Measurements from ENCODE around the gene LUM. TPM values are rescaled to one million over a fixed set of nuclear protein-coding genes. Genes with fewer than 3 reads are reported as not detected.

The LUM gene
- total RNA-seq, 1 experiment from 2014 or later: not detected

- TF ChIP-seq, protein P1, sequence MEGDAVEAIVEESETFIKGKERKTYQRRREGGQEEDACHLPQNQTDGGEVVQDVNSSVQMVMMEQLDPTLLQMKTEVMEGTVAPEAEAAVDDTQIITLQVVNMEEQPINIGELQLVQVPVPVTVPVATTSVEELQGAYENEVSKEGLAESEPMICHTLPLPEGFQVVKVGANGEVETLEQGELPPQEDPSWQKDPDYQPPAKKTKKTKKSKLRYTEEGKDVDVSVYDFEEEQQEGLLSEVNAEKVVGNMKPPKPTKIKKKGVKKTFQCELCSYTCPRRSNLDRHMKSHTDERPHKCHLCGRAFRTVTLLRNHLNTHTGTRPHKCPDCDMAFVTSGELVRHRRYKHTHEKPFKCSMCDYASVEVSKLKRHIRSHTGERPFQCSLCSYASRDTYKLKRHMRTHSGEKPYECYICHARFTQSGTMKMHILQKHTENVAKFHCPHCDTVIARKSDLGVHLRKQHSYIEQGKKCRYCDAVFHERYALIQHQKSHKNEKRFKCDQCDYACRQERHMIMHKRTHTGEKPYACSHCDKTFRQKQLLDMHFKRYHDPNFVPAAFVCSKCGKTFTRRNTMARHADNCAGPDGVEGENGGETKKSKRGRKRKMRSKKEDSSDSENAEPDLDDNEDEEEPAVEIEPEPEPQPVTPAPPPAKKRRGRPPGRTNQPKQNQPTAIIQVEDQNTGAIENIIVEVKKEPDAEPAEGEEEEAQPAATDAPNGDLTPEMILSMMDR (conservative IDR thresholded peaks at IDR 0.05): no peak
- H2BK120ac ChIP-seq (ENCODE audit: low read depth, low read length, poor library complexity, severe bottlenecking): no peak overlapping the region
- H2BK12ac ChIP-seq (ENCODE audit: insufficient read length, low read depth, low read length): no peak overlapping the region
- no peaks in the 10 kb centered on the region for H3K27me3 ChIP-seq (ENCODE audit: insufficient read depth, low read length)
- H3K23ac ChIP-seq (ENCODE audit: insufficient read length, low read depth, low read length): no peak overlapping the region
- DNase-seq: no peak
- no peaks in the 10 kb centered on the region for H3K9me3 ChIP-seq (ENCODE audit: control insufficient read depth, low read depth, low read length)
- Mint-ChIP-seq H3K4me3 (no peak overlapping the region), H3K27ac (no peak overlapping the region), H3K27me3 (ENCODE audit: low read depth) (peaks cover 2% of the 10 kb centered on the region; the same call in 1 of the 2 replicates), H3K9me3 (no peaks in the 10 kb centered on the region; a peak in 1 of 5 replicates), H3K4me1 (peaks cover 0 to 4% of the 10 kb centered on the region in 2 experiments; a peak in 1 of 4 replicates), H3K36me3 (ENCODE audit: insufficient read depth in 1 of 3, low read depth in 3 of 3) (no peaks in the 10 kb centered on the region)
- H3K4ac ChIP-seq (ENCODE audit: low read depth, low read length): no peak overlapping the region
- H2AFZ ChIP-seq (ENCODE audit: low read length): no peak overlapping the region
- H3T11ph ChIP-seq (ENCODE audit: low read length): no peak overlapping the region
- H2BK20ac ChIP-seq (ENCODE audit: low read depth, low read length, poor library complexity, severe bottlenecking): no peak overlapping the region
- H2BK5ac ChIP-seq (ENCODE audit: insufficient read length, low read length): no peak overlapping the region
- no peak overlapping the region for H3K27ac ChIP-seq (ENCODE audit: insufficient read length, low read depth, low read length)
- no peak overlapping the region for H3K9ac ChIP-seq (ENCODE audit: extremely low read depth, insufficient read length, low read length)
- no peak overlapping the region for H4K91ac ChIP-seq (ENCODE audit: insufficient read length, low read depth, low read length)
- no peak overlapping the region for H4K5ac ChIP-seq (ENCODE audit: insufficient read length, low read depth, low read length)
- H4K20me1 ChIP-seq (ENCODE audit: control insufficient read depth, insufficient read depth, insufficient read length): no peaks in the 10 kb centered on the region
- H3K79me1 ChIP-seq (ENCODE audit: insufficient read depth, low read depth, low read length, poor library complexity, severe bottlenecking): no peaks in the 10 kb centered on the region
- H3K14ac ChIP-seq (ENCODE audit: insufficient read depth, low read length): no peak overlapping the region
- no peak overlapping the region for H3K56ac ChIP-seq (ENCODE audit: insufficient read length, low read depth, low read length)
- no peak overlapping the region for H3K18ac ChIP-seq (ENCODE audit: insufficient read length, low read depth, low read length)
- no peak overlapping the region for H2AK5ac ChIP-seq (ENCODE audit: insufficient read length, low read length)
- no peaks in the 10 kb centered on the region for H3K79me2 ChIP-seq (ENCODE audit: insufficient read depth, low read length)
- H4K8ac ChIP-seq (replicated peaks; ENCODE audit: insufficient read length, low read depth, low read length): no peak overlapping the region
- H3K23me2 ChIP-seq (ENCODE audit: insufficient read length, low read depth, low read length, poor library complexity, severe bottlenecking): no peaks in the 10 kb centered on the region
- H2BK15ac ChIP-seq (ENCODE audit: low read depth, low read length): no peak overlapping the region
- no peaks in the 10 kb centered on the region for H3K4me1 ChIP-seq (ENCODE audit: insufficient read depth, low read length)
- H3K4me2 ChIP-seq (ENCODE audit: insufficient read depth, insufficient read length, low read length): no peak overlapping the region
These were observed 8.2 kb downstream of the LUM start for GRCh38 chr12:91103101-91103500.

Measured in H9 (cell line).